Measurements from ENCODE around the gene SVIL.
"Not testable (repeated sequence)": the region's sequence is repeated elsewhere in the genome, so short reads cannot be mapped to it uniquely, and the experiment has no call there.

Gene SVIL

GRCh38 chr10:29470843-29471543 lies 163.8 kb downstream of the SVIL start:
- peak overlapping the region; percentile 59 for H3K27ac Mint-ChIP-seq
- no peaks in the 10 kb centered on the region for H3K9me3 Mint-ChIP-seq
- peaks cover 81% of the 10 kb centered on the region for H3K36me3 Mint-ChIP-seq (ENCODE audit: low read depth)
- no peak overlapping the region for H3K4me3 Mint-ChIP-seq
- TF ChIP-seq CTCF (IDR thresholded peaks at IDR 0.05) = no peak
- H3K27me3 Mint-ChIP-seq (ENCODE audit: low read depth, poor library complexity) = no peaks in the 10 kb centered on the region
- peaks cover 29% of the 10 kb centered on the region for H3K4me1 Mint-ChIP-seq
- DNase-seq = no peak

- peaks cover 33% of the 10 kb centered on the region for H3K4me1 Mint-ChIP-seq
- H3K9me3 Mint-ChIP-seq = peaks cover 1% of the 10 kb centered on the region
- no peak overlapping the region for H3K4me3 Mint-ChIP-seq
- peaks cover under 1% of the 10 kb centered on the region for H3K27me3 Mint-ChIP-seq (ENCODE audit: low read depth, poor library complexity)
- peaks cover 83% of the 10 kb centered on the region for H3K36me3 Mint-ChIP-seq (ENCODE audit: low read depth)
- peak; percentile 50 for TF ChIP-seq CTCF (IDR thresholded peaks at IDR 0.05)
- peak; percentile 62 for DNase-seq
- no peak overlapping the region for H3K27ac Mint-ChIP-seq
Observed at GRCh38 chr10:29470355-29470705, 164.4 kb downstream of the SVIL start.

- Mint-ChIP-seq H3K27ac (no peak overlapping the region), H3K36me3 (ENCODE audit: low read depth) (peaks cover 86% of the 10 kb centered on the region), H3K4me1 (peaks cover 39% of the 10 kb centered on the region)
Observed at GRCh38 chr10:29469481-29470354, 165.1 kb downstream of the SVIL start.

GRCh38 chr10:29465384-29465783 lies 169.4 kb downstream of the SVIL start:
- H3K4me3 Mint-ChIP-seq = no peak overlapping the region
- peaks cover 30% of the 10 kb centered on the region for H3K4me1 Mint-ChIP-seq
- H3K9me3 Mint-ChIP-seq = peaks cover 18% of the 10 kb centered on the region
- peaks cover 80% of the 10 kb centered on the region for H3K36me3 Mint-ChIP-seq (ENCODE audit: low read depth)
- DNase-seq = no peak
- peaks cover 9% of the 10 kb centered on the region for H3K27me3 Mint-ChIP-seq (ENCODE audit: low read depth, poor library complexity)
- H3K27ac Mint-ChIP-seq = no peak overlapping the region
- no peak for TF ChIP-seq CTCF (IDR thresholded peaks at IDR 0.05)

More at GRCh38 chr10:29469481-29470354, 165.1 kb downstream of the SVIL start:
- H3K9me3 Mint-ChIP-seq = peaks cover 6% of the 10 kb centered on the region
- H3K4me3 Mint-ChIP-seq = no peak overlapping the region
- no peak for DNase-seq
- peaks cover 3% of the 10 kb centered on the region for H3K27me3 Mint-ChIP-seq (ENCODE audit: low read depth, poor library complexity)
- TF ChIP-seq CTCF (IDR thresholded peaks at IDR 0.05) = no peak

GRCh38 chr10:29464671-29465171 lies 170.1 kb downstream of the SVIL start:
- peak overlapping the region; percentile 84 for H3K27ac Mint-ChIP-seq
- DNase-seq = peak; percentile 31
- peaks cover 24% of the 10 kb centered on the region for H3K9me3 Mint-ChIP-seq
- peaks cover 27% of the 10 kb centered on the region for H3K4me1 Mint-ChIP-seq
- not testable (repeated sequence) for H3K27me3 Mint-ChIP-seq (ENCODE audit: low read depth, poor library complexity)
- H3K4me3 Mint-ChIP-seq = peak overlapping the region; percentile 45
- H3K36me3 Mint-ChIP-seq (ENCODE audit: low read depth) = peaks cover 80% of the 10 kb centered on the region

- no peak overlapping the region for H3K27ac Mint-ChIP-seq
- H3K4me3 Mint-ChIP-seq = no peak overlapping the region
- H3K27me3 Mint-ChIP-seq (ENCODE audit: low read depth, poor library complexity) = peaks cover 9% of the 10 kb centered on the region
- peaks cover 27% of the 10 kb centered on the region for H3K9me3 Mint-ChIP-seq
- DNase-seq = no peak
- peaks cover 81% of the 10 kb centered on the region for H3K36me3 Mint-ChIP-seq (ENCODE audit: low read depth)
- H3K4me1 Mint-ChIP-seq = peaks cover 27% of the 10 kb centered on the region
- TF ChIP-seq CTCF (IDR thresholded peaks at IDR 0.05) = no peak
Observed at GRCh38 chr10:29461042-29461441, 173.7 kb downstream of the SVIL start.

- H3K4me3 Mint-ChIP-seq; H3K27me3 Mint-ChIP-seq (ENCODE audit: low read depth, poor library complexity); DNase-seq; H3K4me1 Mint-ChIP-seq: not testable (repeated sequence)
- H3K27ac Mint-ChIP-seq = peak overlapping the region; percentile 64
- peaks cover 70% of the 10 kb centered on the region for H3K36me3 Mint-ChIP-seq (ENCODE audit: low read depth)
- peaks cover 22% of the 10 kb centered on the region for H3K9me3 Mint-ChIP-seq
Observed at GRCh38 chr10:29458190-29458589, 176.6 kb downstream of the SVIL start.

All from nephron progenitor cell (in vitro differentiated cells).